ENCODE measurements around the gene KRT82. TPM values are rescaled to one million over a fixed set of nuclear protein-coding genes. Genes with fewer than 3 reads are reported as not detected.

Gene KRT82
- total and polyA plus RNA-seq, 2 of the 8 experiments (the other 6 are each of a cell fraction or from before 2014, with no cell fraction given), result not detected

DNA sequence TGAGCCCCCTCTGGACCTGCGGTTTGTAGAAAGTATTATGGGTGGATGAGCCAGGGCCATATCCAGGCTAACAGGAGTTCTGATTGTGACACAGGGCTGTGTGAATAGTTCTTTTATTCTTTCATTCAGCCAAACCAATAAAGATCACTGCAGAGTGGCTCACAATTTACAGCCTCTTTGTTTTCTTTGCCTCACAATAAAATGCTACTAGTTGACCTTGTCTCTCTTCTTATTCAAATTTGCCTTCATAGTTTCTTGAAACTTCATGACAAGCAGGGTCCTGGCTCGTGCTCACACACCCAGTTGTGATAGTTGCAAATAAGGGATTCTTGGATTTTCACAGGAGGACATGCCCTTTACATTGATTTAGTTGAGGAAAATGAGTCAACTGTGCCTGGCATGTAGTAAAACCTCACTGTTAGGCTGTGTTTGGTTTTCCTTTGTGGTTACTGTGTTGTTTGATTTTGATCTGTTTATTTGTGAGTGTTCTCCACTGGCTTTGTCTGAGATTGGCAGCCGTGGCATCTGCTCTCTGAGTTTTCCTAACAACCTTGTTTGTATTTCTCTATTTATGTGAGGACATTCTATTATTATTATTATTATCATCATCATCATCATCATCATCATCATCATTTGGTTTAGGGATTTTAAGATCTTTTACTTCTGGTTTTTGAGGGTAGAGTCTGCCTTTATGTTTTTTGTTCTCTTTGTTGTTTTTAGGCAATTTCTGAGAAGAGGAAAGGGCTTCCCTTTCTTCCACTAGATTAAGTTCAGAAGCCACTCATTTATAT, 48.5 kb upstream of the KRT82 start:
- FAIRE-seq (no peak), DNase-seq (ENCODE audit: low read depth in 1 of 2, low spot score in 2 of 2) (no peak)
- no peaks in the 10 kb centered on the region for H3K27me3 ChIP-seq (replicated peaks in 1 of 4; ENCODE audit: control insufficient read depth in 3 of 4, extremely low read depth in 1 of 4, insufficient read depth in 3 of 4, low read length in 3 of 4)
- no peaks in the 10 kb centered on the region for H3K79me2 ChIP-seq (ENCODE audit: control insufficient read depth in 1 of 2, insufficient read depth in 2 of 2, low read length in 2 of 2)
- no peak overlapping the region for H3K14ac ChIP-seq (ENCODE audit: insufficient read length)
- no peaks in the 10 kb centered on the region for H3K36me3 ChIP-seq (ENCODE audit: control insufficient read depth in 2 of 4, insufficient read depth in 4 of 4, low read length in 3 of 4)
- no peak overlapping the region for H2BK120ac ChIP-seq (replicated peaks; ENCODE audit: low read depth, low read length)
- H2AK5ac ChIP-seq (ENCODE audit: low read depth, low read length), result no peak overlapping the region; the same call in 1 of the 2 replicates
- no peak overlapping the region for H4K8ac ChIP-seq (ENCODE audit: extremely low read depth, insufficient read depth, low read length)
- H3K27ac ChIP-seq (ENCODE audit: low read depth, low read length), result no peak overlapping the region
- H3K4me2 ChIP-seq (ENCODE audit: insufficient read depth in 1 of 2, low read depth in 2 of 2, low read length in 2 of 2), result peak overlapping the region; percentile 16 to 49
- no peak overlapping the region for H3K23ac ChIP-seq (ENCODE audit: insufficient read length)
- H3K9me3 ChIP-seq (ENCODE audit: insufficient read depth in 2 of 2, low read depth in 1 of 2, low read length in 1 of 2), result no peaks in the 10 kb centered on the region
- H3K4me3 ChIP-seq (ENCODE audit: extremely low read depth in 1 of 4, insufficient read depth in 2 of 4, low read depth in 3 of 4, low read length in 4 of 4), result no peak overlapping the region; a peak in 1 of 8 replicates
- no peak overlapping the region for H3K4ac ChIP-seq (replicated peaks; ENCODE audit: insufficient read length, low read depth, low read length)
- 39% methylated on average over 3 of the region's 3 CpGs; no CpG with 5 or more reads in 1 of the 2 experiments for WGBS, 2 experiments (ENCODE audit: extremely low coverage in 1 of 2, insufficient coverage in 1 of 2, insufficient read length in 1 of 2, insufficient replicate concordance in 2 of 2, low coverage in 1 of 2, low lambda C conversion rate in 2 of 2, missing lambda C conversion rate in 1 of 2)
- H3K23me2 ChIP-seq (ENCODE audit: low read depth, low read length), result no peaks in the 10 kb centered on the region
- 0 out of 2 replicates have a peak overlapping the region, but pooled peaks have one; percentile 46 for H2BK15ac ChIP-seq (ENCODE audit: low read length)
- 0 out of 2 replicates have a peak overlapping the region, but pooled peaks have one; percentile 40 for H2BK12ac ChIP-seq (ENCODE audit: low read depth, low read length)
- H2BK5ac ChIP-seq (ENCODE audit: low read depth, low read length), result no peak overlapping the region
- no peaks in the 10 kb centered on the region for H3K4me1 ChIP-seq (replicated peaks in 1 of 4; ENCODE audit: control insufficient read depth in 3 of 4, insufficient read depth in 4 of 4, low read length in 3 of 4)
- H4K5ac ChIP-seq (ENCODE audit: insufficient read length, low read depth, low read length), result no peak overlapping the region
- no peaks in the 10 kb centered on the region for H3K79me1 ChIP-seq (ENCODE audit: low read depth, low read length)
- H4K20me1 ChIP-seq (replicated peaks in 1 of 2; ENCODE audit: control insufficient read depth in 1 of 2, insufficient read depth in 2 of 2, low read length in 2 of 2), result no peaks in the 10 kb centered on the region
- H3K9ac ChIP-seq (replicated peaks in 1 of 4; ENCODE audit: extremely low read depth in 1 of 4, low read depth in 3 of 4, low read length in 3 of 4), result no peak overlapping the region
- H3K56ac ChIP-seq (replicated peaks; ENCODE audit: insufficient read length, low read depth, low read length), result no peak overlapping the region
- POLR2A ChIA-PET (ENCODE audit: partially characterized antibody), result no interaction called here
- no peak overlapping the region; the same call in 1 of the 2 replicates for H3K18ac ChIP-seq (ENCODE audit: extremely low read depth, low read length)
- H2AFZ ChIP-seq (ENCODE audit: low read length), result no peak overlapping the region
- no peak overlapping the region for H2BK20ac ChIP-seq (ENCODE audit: low read length)
- H4K91ac ChIP-seq (replicated peaks; ENCODE audit: insufficient read length, low read length), result no peak overlapping the region
- CTCF ChIA-PET (ENCODE audit: partially characterized antibody), result interaction anchor here (1.0 kb wide), 1 partner anchor 13 kb away, joined by 3 read pairs; no protein-coding TSS in a partner anchor
- TF ChIP-seq HDAC6 (IDR thresholded peaks at IDR 0.05; ENCODE audit: low read depth, low read length) (no peak), ASH2L (IDR thresholded peaks at IDR 0.05; ENCODE audit: low read length) (no peak), RNF2 (IDR thresholded peaks at IDR 0.05; ENCODE audit: borderline replicate concordance, low read depth, low read length, missing control alignments, poor library complexity, severe bottlenecking) (no peak), SP4 (IDR thresholded peaks at IDR 0.05; ENCODE audit: low read length) (no peak), CEBPB (IDR thresholded peaks at IDR 0.05; ENCODE audit: low read depth, low read length) (no peak), JUN (IDR thresholded peaks at IDR 0.05; ENCODE audit: low read depth, low read length) (no peak), BRCA1 (IDR thresholded peaks at IDR 0.05; ENCODE audit: low read depth, low read length) (no peak), E2F6 (IDR thresholded peaks at IDR 0.05) (no peak), KDM5A (IDR thresholded peaks at IDR 0.05; ENCODE audit: low read length) (no peak), CHD2 (IDR thresholded peaks at IDR 0.05; ENCODE audit: low read length) (no peak), SIRT6 (IDR thresholded peaks at IDR 0.05; ENCODE audit: low read length) (no peak), EP300 (IDR thresholded peaks at IDR 0.05; ENCODE audit: borderline replicate concordance in 1 of 2, low read depth in 2 of 2, low read length in 2 of 2) (no peak)
